A549 (cell line): ENCODE results near the gene PRAC2.

ENCODE experiments used
- CEBPB ChIP-seq, 2 experiments: fragments of >200 bp in 1 of 2; sonication (Bioruptor Twin) in 1 of 2; formaldehyde crosslinking in 1 of 2; IDR thresholded peaks; 2 replicates each; pipeline ENCODE4 v1.6.1; 2012 to 2016
- MYC ChIP-seq: IDR thresholded peaks from 2 replicates; pipeline ENCODE4 v1.6.1; 2012; ENCODE audit warnings: mild to moderate bottlenecking, inconsistent platforms, low read length, improper control_type of control experiment, borderline replicate concordance
- TF ChIP-seq, protein P1 (sequence below): fragments of 200-600 bp; sonication (generic); IDR thresholded peaks from 2 replicates; pipeline ENCODE4 v1.6.1; 2016; ENCODE audit warnings: antibody characterized with exemption, mild to moderate bottlenecking, moderate library complexity
- TF ChIP-seq, protein P2 (sequence below): fragments of >200 bp; sonication (Bioruptor Twin); formaldehyde crosslinking; IDR thresholded peaks from 3 replicates; pipeline ENCODE4 v1.5.1; 2016

DNA sequence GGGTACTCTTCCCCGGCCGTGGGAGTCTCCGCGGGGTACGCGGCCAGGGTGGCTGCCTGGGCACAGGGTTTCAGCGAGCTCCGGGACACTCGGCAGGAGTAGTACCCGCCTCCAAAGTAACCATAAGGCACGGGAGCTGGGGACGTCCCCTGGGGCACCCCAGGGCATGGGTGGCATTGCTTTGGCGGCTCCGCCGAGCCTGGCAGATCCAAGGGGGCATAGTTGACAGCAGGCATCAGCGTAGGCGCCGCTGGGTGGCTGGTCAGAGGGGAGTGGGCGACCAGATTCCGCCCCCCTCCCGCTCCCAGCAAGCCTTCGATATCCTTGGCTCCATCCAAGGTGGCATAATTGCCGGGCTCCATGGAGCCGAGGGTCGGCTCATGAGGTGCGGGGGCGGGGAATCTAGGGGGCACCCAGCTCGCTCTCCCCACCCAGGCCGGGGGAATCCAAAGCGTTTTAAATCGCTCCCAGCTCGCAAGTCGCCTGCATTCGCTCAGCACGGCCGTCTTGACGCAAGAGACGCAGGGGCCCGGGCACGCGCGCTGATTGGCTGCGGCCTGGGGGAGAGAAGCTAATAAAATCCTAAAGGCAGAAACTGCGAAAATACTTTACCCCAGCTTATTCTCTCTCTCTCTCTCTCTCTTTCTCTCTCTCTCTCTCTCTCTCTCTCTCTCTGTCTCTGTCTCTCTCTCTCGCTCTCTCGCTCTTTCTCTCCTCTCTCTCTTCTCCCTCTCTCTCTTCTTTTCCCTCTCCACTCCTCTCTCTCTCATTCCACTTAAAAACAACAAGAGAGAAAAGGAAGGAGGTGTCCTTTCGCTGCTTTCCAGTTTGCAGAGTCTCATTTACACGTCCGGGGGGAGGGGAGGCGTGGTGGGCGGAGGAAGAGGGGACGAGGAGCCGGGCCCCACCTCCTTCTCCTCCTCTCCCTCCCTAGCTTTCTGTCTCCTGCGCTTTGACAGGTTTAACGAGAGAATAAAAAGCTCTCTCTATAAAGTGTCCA is 5.5 kb downstream of the PRAC2 start, which contains the start of gene HOXB13:
- TF ChIP-seq, protein P1, sequence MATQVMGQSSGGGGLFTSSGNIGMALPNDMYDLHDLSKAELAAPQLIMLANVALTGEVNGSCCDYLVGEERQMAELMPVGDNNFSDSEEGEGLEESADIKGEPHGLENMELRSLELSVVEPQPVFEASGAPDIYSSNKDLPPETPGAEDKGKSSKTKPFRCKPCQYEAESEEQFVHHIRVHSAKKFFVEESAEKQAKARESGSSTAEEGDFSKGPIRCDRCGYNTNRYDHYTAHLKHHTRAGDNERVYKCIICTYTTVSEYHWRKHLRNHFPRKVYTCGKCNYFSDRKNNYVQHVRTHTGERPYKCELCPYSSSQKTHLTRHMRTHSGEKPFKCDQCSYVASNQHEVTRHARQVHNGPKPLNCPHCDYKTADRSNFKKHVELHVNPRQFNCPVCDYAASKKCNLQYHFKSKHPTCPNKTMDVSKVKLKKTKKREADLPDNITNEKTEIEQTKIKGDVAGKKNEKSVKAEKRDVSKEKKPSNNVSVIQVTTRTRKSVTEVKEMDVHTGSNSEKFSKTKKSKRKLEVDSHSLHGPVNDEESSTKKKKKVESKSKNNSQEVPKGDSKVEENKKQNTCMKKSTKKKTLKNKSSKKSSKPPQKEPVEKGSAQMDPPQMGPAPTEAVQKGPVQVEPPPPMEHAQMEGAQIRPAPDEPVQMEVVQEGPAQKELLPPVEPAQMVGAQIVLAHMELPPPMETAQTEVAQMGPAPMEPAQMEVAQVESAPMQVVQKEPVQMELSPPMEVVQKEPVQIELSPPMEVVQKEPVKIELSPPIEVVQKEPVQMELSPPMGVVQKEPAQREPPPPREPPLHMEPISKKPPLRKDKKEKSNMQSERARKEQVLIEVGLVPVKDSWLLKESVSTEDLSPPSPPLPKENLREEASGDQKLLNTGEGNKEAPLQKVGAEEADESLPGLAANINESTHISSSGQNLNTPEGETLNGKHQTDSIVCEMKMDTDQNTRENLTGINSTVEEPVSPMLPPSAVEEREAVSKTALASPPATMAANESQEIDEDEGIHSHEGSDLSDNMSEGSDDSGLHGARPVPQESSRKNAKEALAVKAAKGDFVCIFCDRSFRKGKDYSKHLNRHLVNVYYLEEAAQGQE: no peak
- TF ChIP-seq, protein P2, sequence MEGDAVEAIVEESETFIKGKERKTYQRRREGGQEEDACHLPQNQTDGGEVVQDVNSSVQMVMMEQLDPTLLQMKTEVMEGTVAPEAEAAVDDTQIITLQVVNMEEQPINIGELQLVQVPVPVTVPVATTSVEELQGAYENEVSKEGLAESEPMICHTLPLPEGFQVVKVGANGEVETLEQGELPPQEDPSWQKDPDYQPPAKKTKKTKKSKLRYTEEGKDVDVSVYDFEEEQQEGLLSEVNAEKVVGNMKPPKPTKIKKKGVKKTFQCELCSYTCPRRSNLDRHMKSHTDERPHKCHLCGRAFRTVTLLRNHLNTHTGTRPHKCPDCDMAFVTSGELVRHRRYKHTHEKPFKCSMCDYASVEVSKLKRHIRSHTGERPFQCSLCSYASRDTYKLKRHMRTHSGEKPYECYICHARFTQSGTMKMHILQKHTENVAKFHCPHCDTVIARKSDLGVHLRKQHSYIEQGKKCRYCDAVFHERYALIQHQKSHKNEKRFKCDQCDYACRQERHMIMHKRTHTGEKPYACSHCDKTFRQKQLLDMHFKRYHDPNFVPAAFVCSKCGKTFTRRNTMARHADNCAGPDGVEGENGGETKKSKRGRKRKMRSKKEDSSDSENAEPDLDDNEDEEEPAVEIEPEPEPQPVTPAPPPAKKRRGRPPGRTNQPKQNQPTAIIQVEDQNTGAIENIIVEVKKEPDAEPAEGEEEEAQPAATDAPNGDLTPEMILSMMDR: no peak
- TF ChIP-seq MYC: no peak
- peak in 1 of 2 experiments; percentile 47; a peak in 1 of 4 replicates for TF ChIP-seq CEBPB (IDR thresholded peaks at IDR 0.05)
